ENCODE measurements around the gene CTSE.

DNA sequence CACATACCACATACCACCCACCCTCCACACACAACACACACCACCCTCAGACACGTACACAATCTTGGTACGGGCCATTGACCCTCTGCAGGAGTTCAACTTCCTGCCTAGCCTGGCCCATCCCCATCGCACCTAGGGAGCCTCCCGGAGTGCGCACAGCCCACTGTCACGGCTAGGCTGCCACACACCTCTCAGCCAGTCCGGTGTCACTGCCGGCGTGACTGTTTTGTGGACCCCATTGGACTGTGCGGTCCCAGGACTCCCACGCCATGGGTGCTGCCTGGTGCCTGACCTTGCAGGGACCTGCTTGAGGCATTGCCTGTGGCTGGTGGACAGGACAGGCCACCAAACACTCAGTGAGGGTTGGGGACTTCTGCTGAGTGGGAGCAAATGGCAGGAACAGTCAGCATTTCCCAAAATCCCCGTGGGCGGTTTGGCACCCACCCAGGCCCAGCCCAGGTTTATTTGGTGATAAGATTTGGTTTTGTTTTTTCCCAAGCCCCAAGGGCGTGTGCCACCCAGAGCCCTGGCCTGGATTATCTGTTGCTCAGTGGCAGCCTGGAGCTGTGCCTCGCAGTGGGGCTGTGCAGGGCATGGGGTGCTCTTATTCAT, 48.2 kb downstream of the CTSE start:
- TF ChIP-seq CEBPB (IDR thresholded peaks at IDR 0.05), result no peak
- no peak for TF ChIP-seq TCF12 (IDR thresholded peaks at IDR 0.05; ENCODE audit: low read depth)
- TF ChIP-seq, protein P1, sequence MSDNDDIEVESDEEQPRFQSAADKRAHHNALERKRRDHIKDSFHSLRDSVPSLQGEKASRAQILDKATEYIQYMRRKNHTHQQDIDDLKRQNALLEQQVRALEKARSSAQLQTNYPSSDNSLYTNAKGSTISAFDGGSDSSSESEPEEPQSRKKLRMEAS (IDR thresholded peaks at IDR 0.05), result no peak
- TF ChIP-seq, protein P2, sequence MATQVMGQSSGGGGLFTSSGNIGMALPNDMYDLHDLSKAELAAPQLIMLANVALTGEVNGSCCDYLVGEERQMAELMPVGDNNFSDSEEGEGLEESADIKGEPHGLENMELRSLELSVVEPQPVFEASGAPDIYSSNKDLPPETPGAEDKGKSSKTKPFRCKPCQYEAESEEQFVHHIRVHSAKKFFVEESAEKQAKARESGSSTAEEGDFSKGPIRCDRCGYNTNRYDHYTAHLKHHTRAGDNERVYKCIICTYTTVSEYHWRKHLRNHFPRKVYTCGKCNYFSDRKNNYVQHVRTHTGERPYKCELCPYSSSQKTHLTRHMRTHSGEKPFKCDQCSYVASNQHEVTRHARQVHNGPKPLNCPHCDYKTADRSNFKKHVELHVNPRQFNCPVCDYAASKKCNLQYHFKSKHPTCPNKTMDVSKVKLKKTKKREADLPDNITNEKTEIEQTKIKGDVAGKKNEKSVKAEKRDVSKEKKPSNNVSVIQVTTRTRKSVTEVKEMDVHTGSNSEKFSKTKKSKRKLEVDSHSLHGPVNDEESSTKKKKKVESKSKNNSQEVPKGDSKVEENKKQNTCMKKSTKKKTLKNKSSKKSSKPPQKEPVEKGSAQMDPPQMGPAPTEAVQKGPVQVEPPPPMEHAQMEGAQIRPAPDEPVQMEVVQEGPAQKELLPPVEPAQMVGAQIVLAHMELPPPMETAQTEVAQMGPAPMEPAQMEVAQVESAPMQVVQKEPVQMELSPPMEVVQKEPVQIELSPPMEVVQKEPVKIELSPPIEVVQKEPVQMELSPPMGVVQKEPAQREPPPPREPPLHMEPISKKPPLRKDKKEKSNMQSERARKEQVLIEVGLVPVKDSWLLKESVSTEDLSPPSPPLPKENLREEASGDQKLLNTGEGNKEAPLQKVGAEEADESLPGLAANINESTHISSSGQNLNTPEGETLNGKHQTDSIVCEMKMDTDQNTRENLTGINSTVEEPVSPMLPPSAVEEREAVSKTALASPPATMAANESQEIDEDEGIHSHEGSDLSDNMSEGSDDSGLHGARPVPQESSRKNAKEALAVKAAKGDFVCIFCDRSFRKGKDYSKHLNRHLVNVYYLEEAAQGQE (IDR thresholded peaks at IDR 0.05; ENCODE audit: low read depth), result no peak
- TF ChIP-seq TEAD4 (IDR thresholded peaks at IDR 0.05), result no peak

All from Ishikawa (cell line).